Left ventricle myocardium superior (tissue), 1 donor: ENCODE results near the gene MIR17HG. TPM values are rescaled to one million over a fixed set of nuclear protein-coding genes. Genes with fewer than 3 reads are reported as not detected.

Source experiments
- ATAC-seq: fragments of 200-7000 bp; cut with Tn5 transposase; one replicate; pipeline ENCODE4 v1.9.1; 2020; ENCODE audit warnings: mild to moderate bottlenecking, moderate library complexity
- DNase-seq: peaks from one replicate; pipeline ENCODE4 v3.0.0-alpha.2; 2020
- intact Hi-C: fragments of 100-400 bp; cut with micrococcal nuclease; formaldehyde crosslinking; loops from one replicate; pipeline ENCODE4 v1.11.0; 2022
- total RNA-seq: library from RNA; stranded (reverse); fragmentation: NEBNext Ultra II Directional; extraction: Animal tissue kit (Norgen Biotek cat#: 25700); gene quantifications from one replicate; pipeline ENCODE4 v1.2.1, GENCODE V29; 2021
- donor health status: DM: no; HTN: yes; CAD: no; lungs with severe emphysema.

The MIR17HG gene
- total RNA-seq, 1 donor from 2014 or later: 1.7 TPM

GRCh38 chr13:91359631-91360030, 12.1 kb downstream of the MIR17HG start:
- intact Hi-C loops: no loop called here
- DNase-seq: no peak
- no peak for ATAC-seq

GRCh38 chr13:91360246-91360751, 12.8 kb downstream of the MIR17HG start:
- intact Hi-C loops: no loop called here
- ATAC-seq (no peak), DNase-seq (no peak)

- ATAC-seq: no peak
- intact Hi-C loops: no loop called here
- no peak for DNase-seq
These were observed 14.3 kb downstream of the MIR17HG start for GRCh38 chr13:91361755-91362271.

- intact Hi-C loops: no loop called here
- ATAC-seq (no peak), DNase-seq (no peak)
These were observed 15.4 kb downstream of the MIR17HG start for GRCh38 chr13:91362908-91363307.

- intact Hi-C loops: no loop called here
- ATAC-seq: no peak
- no peak for DNase-seq
These were observed 20.6 kb downstream of the MIR17HG start for GRCh38 chr13:91368101-91368500.

GRCh38 chr13:91368676-91369440, 21.4 kb downstream of the MIR17HG start:
- intact Hi-C loops: no loop called here
- ATAC-seq: no peak
- DNase-seq: no peak

GRCh38 chr13:91369441-91369831, 21.9 kb downstream of the MIR17HG start:
- DNase-seq (no peak), ATAC-seq (no peak)
- intact Hi-C loops: no loop called here

GRCh38 chr13:91370501-91370900, 23.0 kb downstream of the MIR17HG start:
- intact Hi-C loops: no loop called here
- DNase-seq: no peak
- no peak for ATAC-seq

GRCh38 chr13:91372911-91373310, 25.4 kb downstream of the MIR17HG start:
- ATAC-seq (no peak), DNase-seq (no peak)
- intact Hi-C loops: no loop called here

GRCh38 chr13:91375116-91375729, 27.7 kb downstream of the MIR17HG start:
- no peak for DNase-seq
- intact Hi-C loops: no loop called here
- ATAC-seq: no peak

- DNase-seq (no peak), ATAC-seq (no peak)
- intact Hi-C loops: no loop called here
These were observed 33.9 kb downstream of the MIR17HG start for GRCh38 chr13:91381371-91381770.

GRCh38 chr13:91383836-91384235, 36.3 kb downstream of the MIR17HG start:
- ATAC-seq (no peak), DNase-seq (no peak)
- intact Hi-C loops: no loop called here

- intact Hi-C loops: no loop called here
- DNase-seq (no peak), ATAC-seq (no peak)
These were observed 37.4 kb downstream of the MIR17HG start for GRCh38 chr13:91384896-91385295.

- ATAC-seq: no peak
- DNase-seq: no peak
- intact Hi-C loops: no loop called here
These were observed 41.7 kb downstream of the MIR17HG start for GRCh38 chr13:91389186-91389585.

- ATAC-seq (no peak), DNase-seq (no peak)
- intact Hi-C loops: no loop called here
These were observed 50.1 kb downstream of the MIR17HG start for GRCh38 chr13:91397595-91397994.

GRCh38 chr13:91398413-91399188, 51.1 kb downstream of the MIR17HG start, which contains the start of gene GPC5:
Gene GPC5 (plus strand): TSS chr13:91398621.
- DNase-seq: peak; percentile 89
- ATAC-seq: peak; percentile 100
- intact Hi-C loops: no loop called here

GRCh38 chr13:91399189-91400062, 51.9 kb downstream of the MIR17HG start:
- peak; percentile 23 for DNase-seq
- intact Hi-C loops: loop anchor here (10.0 kb wide), 1 partner anchor 325 kb away; no protein-coding TSS in a partner anchor
- peak; percentile 35 for ATAC-seq

GRCh38 chr13:91400063-91400399, 52.5 kb downstream of the MIR17HG start:
- intact Hi-C loops: loop anchor here (10.0 kb wide), 1 partner anchor 325 kb away; no protein-coding TSS in a partner anchor
- DNase-seq: no peak
- no peak for ATAC-seq

GRCh38 chr13:91400671-91401070, 53.2 kb downstream of the MIR17HG start:
- DNase-seq: no peak
- no peak for ATAC-seq
- intact Hi-C loops: loop anchor here (10.0 kb wide), 1 partner anchor 324 kb away; no protein-coding TSS in a partner anchor
